Occipital lobe (tissue), 2 donors: ENCODE results near the gene TUBB4B. TPM values are rescaled to one million over a fixed set of nuclear protein-coding genes. Genes with fewer than 3 reads are reported as not detected.

Source experiments
- DNase-seq: peaks from one replicate; lab custom pipeline; 2025; lab: John Stamatoyannopoulos, UW
- total RNA-seq: library from RNA; depleted of rRNA; stranded (reverse); fragments of >200 nt; gene quantifications from one replicate; pipeline ENCODE4 v1.2.3, GENCODE V29; 2014

The TUBB4B gene
- total RNA-seq, 1 donor from 2014 or later: 68.9 TPM

GRCh38 chr9:137293094-137293481 lies 52.0 kb downstream of the TUBB4B start:
- no peak for DNase-seq

Other genes starting within 250 kb of the TUBB4B start
- gene PAXX, start 248.9 kb upstream of the TUBB4B start, total RNA-seq: 13.6 TPM
- gene CLIC3, start 244.7 kb upstream of the TUBB4B start, total RNA-seq: 0.31 TPM
- gene ABCA2, start 213.1 kb upstream of the TUBB4B start, total RNA-seq: 20.9 TPM
- not detected for gene FUT7, start 209.2 kb upstream of the TUBB4B start, total RNA-seq
- 15.3 TPM for gene NPDC1, start 195.1 kb upstream of the TUBB4B start, total RNA-seq
- 0.16 TPM for gene ENTPD2, start 187.2 kb upstream of the TUBB4B start, total RNA-seq
- gene SAPCD2, start 170.7 kb upstream of the TUBB4B start, total RNA-seq: 1.6 TPM
- gene UAP1L1, start 163.8 kb upstream of the TUBB4B start, total RNA-seq: 0.31 TPM
- gene MAN1B1, start 154.3 kb upstream of the TUBB4B start, total RNA-seq: 38.5 TPM
- 17.6 TPM for gene DPP7, start 126.6 kb upstream of the TUBB4B start, total RNA-seq
- gene GRIN1, start 102.1 kb upstream of the TUBB4B start, total RNA-seq: 31.2 TPM
- 0.62 TPM for gene LRRC26, start 71.2 kb upstream of the TUBB4B start, total RNA-seq
- gene TMEM210, start 69.2 kb upstream of the TUBB4B start, total RNA-seq: not detected
- gene ANAPC2, start 52.7 kb upstream of the TUBB4B start, total RNA-seq: 19.3 TPM
- gene SSNA1, start 52.6 kb upstream of the TUBB4B start, total RNA-seq: 13.4 TPM
- gene TPRN, start 40.5 kb upstream of the TUBB4B start, total RNA-seq: 4.7 TPM
- gene TMEM203, start 35.6 kb upstream of the TUBB4B start, total RNA-seq: 42.9 TPM
- gene NDOR1, start 35.6 kb upstream of the TUBB4B start, total RNA-seq: 2.8 TPM
- 1.4 TPM for gene RNF208, start 19.0 kb upstream of the TUBB4B start, total RNA-seq
- not detected for gene CYSRT1, start 16.1 kb upstream of the TUBB4B start, total RNA-seq
- gene RNF224, start 13.8 kb upstream of the TUBB4B start, total RNA-seq: not detected
- gene SLC34A3, start 10.4 kb upstream of the TUBB4B start, total RNA-seq: 0.16 TPM
- gene STPG3, start 10.0 kb downstream of the TUBB4B start, total RNA-seq: not detected
- 44.8 TPM for gene NELFB, start 14.0 kb downstream of the TUBB4B start, total RNA-seq
- 0.31 TPM for gene TOR4A, start 36.4 kb downstream of the TUBB4B start, total RNA-seq
- 3.6 TPM for gene NRARP, start 61.0 kb downstream of the TUBB4B start, total RNA-seq
- gene EXD3, start 181.9 kb downstream of the TUBB4B start, total RNA-seq: 14.2 TPM
- 2.0 TPM for gene NOXA1, start 182.1 kb downstream of the TUBB4B start, total RNA-seq
- 0.16 TPM for gene ENTPD8, start 200.1 kb downstream of the TUBB4B start, total RNA-seq
- 35.7 TPM for gene NSMF, start 218.0 kb downstream of the TUBB4B start, total RNA-seq